SK-N-SH (cell line): ENCODE data around the gene ASIC4. TPM values are rescaled to one million over a fixed set of nuclear protein-coding genes. Genes with fewer than 3 reads are reported as not detected.

Experiments
- CTCF ChIA-PET: fragments of 300-600, 350-600 bp; formaldehyde crosslinking; extraction: SDS; loops from one replicate; lab custom pipeline; 2021; lab: Yijun Ruan, JAX
- POLR2A ChIA-PET: fragments of 350-600 bp; sonication (Branson Sonifier 250); formaldehyde crosslinking; extraction: SDS; loops from one replicate; lab custom pipeline; 2020; ENCODE audit warnings: antibody characterized with exemption, inconsistent platforms; lab: Yijun Ruan, JAX
- DNase-seq: peaks from one replicate; pipeline ENCODE4 v3.0.0; 2012
- H2AFZ ChIP-seq: fragments of 200-600 bp; sonication (generic); 2 replicates; pipeline ENCODE4 v1.8.1; 2016; ENCODE audit warnings: antibody characterized with exemption, mild to moderate bottlenecking, low read depth
- H3F3A ChIP-seq: fragments of 200-600 bp; sonication (generic); replicated peaks from 2 replicates; pipeline ENCODE3; 2016; ENCODE audit warnings: antibody characterized with exemption, mild to moderate bottlenecking; ENCODE audit not compliant: insufficient read depth
- H3K27ac ChIP-seq, 2 experiments: fragments of 200-500 bp in 1 of 2; fragments of 200-600 bp in 1 of 2; sonication (Bioruptor generic) in 1 of 2; sonication (generic), shearing (Covaris generic) in 1 of 2; 2 replicates each; pipeline versions ENCODE4 v1.5.1 to v1.6.1; 2014 to 2016; ENCODE audit warnings: low read depth in 2 of 2, inconsistent platforms in 1 of 2, low read length in 1 of 2, mild to moderate bottlenecking in 1 of 2, mixed read lengths in 1 of 2
- H3K27me3 ChIP-seq: fragments of 200-600 bp; sonication (generic), shearing (Covaris generic); 2 replicates; pipeline ENCODE4 v1.6.1; 2016; ENCODE audit warnings: mixed run types; ENCODE audit not compliant: insufficient read depth
- H3K36me3 ChIP-seq, 2 experiments: fragments of 200-500 bp in 1 of 2; fragments of 200-600 bp in 1 of 2; sonication (Bioruptor generic) in 1 of 2; sonication (generic) in 1 of 2; replicated peaks in 1 of 2; 2 replicates each; pipeline versions ENCODE3 to v1.5.1; 2014 to 2016; ENCODE audit warnings: low read length in 1 of 2, mild to moderate bottlenecking in 1 of 2; ENCODE audit not compliant: insufficient read depth in 2 of 2, control insufficient read depth in 1 of 2
- H3K4me1 ChIP-seq, 2 experiments: fragments of 200-500 bp in 1 of 2; fragments of 200-600 bp in 1 of 2; sonication (Bioruptor generic) in 1 of 2; sonication (generic), shearing (Covaris generic) in 1 of 2; 2 replicates each; pipeline versions ENCODE4 v1.5.1 to v1.6.1; 2014 to 2016; ENCODE audit warnings: low read depth in 1 of 2, low read length in 1 of 2, mixed run types in 1 of 2; ENCODE audit not compliant: insufficient read depth in 2 of 2, control insufficient read depth in 1 of 2
- H3K4me2 ChIP-seq: fragments of 200-600 bp; sonication (generic), shearing (Covaris generic); 2 replicates; pipeline ENCODE4 v1.6.1; 2017; ENCODE audit warnings: mixed run types
- H3K4me3 ChIP-seq, 2 experiments: fragments of 200-500 bp in 1 of 2; fragments of 200-600 bp in 1 of 2; sonication (Bioruptor generic) in 1 of 2; sonication (generic), shearing (Covaris generic) in 1 of 2; 2 replicates each; pipeline versions ENCODE4 v1.5.1 to v1.8.1; 2014 to 2016; ENCODE audit warnings: low read depth in 2 of 2, inconsistent platforms in 1 of 2, low read length in 1 of 2, mild to moderate bottlenecking in 1 of 2, mixed read lengths in 1 of 2, moderate library complexity in 1 of 2
- H3K79me2 ChIP-seq: fragments of 200-600 bp; sonication (generic); 2 replicates; pipeline ENCODE4 v1.8.1; 2017; ENCODE audit warnings: mild to moderate bottlenecking; ENCODE audit not compliant: insufficient read depth
- H3K9ac ChIP-seq: fragments of 200-600 bp; sonication (generic); 2 replicates; pipeline ENCODE4 v1.6.1; 2017; ENCODE audit warnings: mixed run types
- H3K9me2 ChIP-seq: fragments of 200-600 bp; sonication (generic); 2 replicates; pipeline ENCODE4 v1.6.1; 2017; ENCODE audit warnings: mixed run types
- H3K9me3 ChIP-seq: fragments of 200-600 bp; sonication (generic); 2 replicates; pipeline ENCODE4 v1.6.1; 2017; ENCODE audit warnings: mixed run types, mild to moderate bottlenecking, moderate library complexity
- H4K20me1 ChIP-seq: fragments of 200-600 bp; sonication (generic); 2 replicates; pipeline ENCODE4 v1.6.1; 2017; ENCODE audit warnings: mild to moderate bottlenecking, mixed run types; ENCODE audit not compliant: insufficient read depth
- NFIC ChIP-seq: IDR thresholded peaks from 2 replicates; pipeline ENCODE4 v1.4.0; 2012; ENCODE audit warnings: borderline replicate concordance
- POLR2AphosphoS5 ChIP-seq: IDR thresholded peaks from 2 replicates; pipeline ENCODE4 v1.6.1; 2012; ENCODE audit warnings: low read depth, low read length
- RAD21 ChIP-seq: IDR thresholded peaks from 2 replicates; pipeline ENCODE4 v1.6.1; 2012; ENCODE audit warnings: mild to moderate bottlenecking, low read length
- RFX5 ChIP-seq: IDR thresholded peaks from 2 replicates; pipeline ENCODE4 v1.6.1; 2012; ENCODE audit warnings: mild to moderate bottlenecking, improper control_type of control experiment, low read length
- SIN3A ChIP-seq: IDR thresholded peaks from 2 replicates; pipeline ENCODE4 v1.6.1; 2012; ENCODE audit warnings: low read depth, mild to moderate bottlenecking, low read length, moderate library complexity, borderline replicate concordance
- SMC3 ChIP-seq: IDR thresholded peaks from 2 replicates; pipeline ENCODE4 v1.6.1; 2012; ENCODE audit warnings: low read depth, low read length, improper control_type of control experiment
- TAF1 ChIP-seq: IDR thresholded peaks from 2 replicates; pipeline ENCODE4 v1.6.1; 2012; ENCODE audit warnings: low read depth, mild to moderate bottlenecking, low read length, moderate library complexity, borderline replicate concordance
- TCF12 ChIP-seq: IDR thresholded peaks from 2 replicates; pipeline ENCODE4 v1.4.0; 2012
- TEAD4 ChIP-seq: IDR thresholded peaks from 2 replicates; pipeline ENCODE4 v1.4.0; 2012; ENCODE audit warnings: mild to moderate bottlenecking, borderline replicate concordance; ENCODE audit not compliant: insufficient read depth
- YY1 ChIP-seq: IDR thresholded peaks from 2 replicates; pipeline ENCODE4 v1.4.0; 2012; ENCODE audit warnings: low read depth, mild to moderate bottlenecking
- WGBS: methylation state at CpG from one replicate; pipeline ENCODE4 v1.1.6; 2017; ENCODE audit warnings: low lambda C conversion rate; 5-methylcytosine and 5-hydroxymethylcytosine counted together
- polyA plus RNA-seq, 3 experiments: library from polyadenylated mRNA; depleted of rRNA; stranded (reverse); fragments of >200 nt; gene quantifications; 2 replicates each; pipeline ENCODE4 v1.2.3, GENCODE V29; 2012
- TF ChIP-seq, protein P1 (sequence below): IDR thresholded peaks from 2 replicates; pipeline ENCODE4; 2012
- TF ChIP-seq, protein P2 (sequence below): IDR thresholded peaks from 2 replicates; pipeline ENCODE4 v1.4.0; 2012; ENCODE audit warnings: low read depth, borderline replicate concordance
- TF ChIP-seq, protein P3 (sequence below): fragments of 150-350 bp; IDR thresholded peaks from 2 replicates; pipeline ENCODE4 v1.6.1; 2017; ENCODE audit warnings: antibody characterized with exemption, low read length, low read depth, borderline replicate concordance

Gene ASIC4
- polyA plus RNA-seq, 1 of the 3 experiments (the other 2 are of a cell fraction) = 0.05 TPM

DNA sequence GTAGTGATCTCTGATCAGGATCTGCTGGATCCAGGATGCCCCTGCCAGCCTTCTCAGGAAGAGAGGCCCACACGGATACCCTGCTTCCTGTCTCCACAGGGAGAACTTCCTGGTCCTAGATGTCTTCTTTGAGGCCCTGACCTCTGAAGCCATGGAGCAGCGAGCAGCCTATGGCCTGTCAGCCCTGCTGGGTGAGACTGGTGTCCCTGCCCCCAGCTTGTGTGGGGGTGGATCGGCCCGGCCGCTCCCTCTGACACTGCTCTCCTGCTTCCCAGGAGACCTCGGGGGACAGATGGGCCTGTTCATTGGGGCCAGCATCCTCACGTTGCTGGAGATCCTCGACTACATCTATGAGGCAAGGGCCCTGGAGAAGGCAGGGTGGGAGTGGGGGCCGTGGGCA lies 22.7 kb downstream of the ASIC4 start:
- H3K79me2 ChIP-seq = peaks cover under 1% of the 10 kb centered on the region; the same call in 1 of the 2 replicates
- H3F3A ChIP-seq = no peaks in the 10 kb centered on the region
- no peak overlapping the region for H3K9ac ChIP-seq
- peaks cover 9 to 28% of the 10 kb centered on the region in 2 experiments for H3K36me3 ChIP-seq
- H3K4me3 ChIP-seq = no peak overlapping the region
- peaks cover 2 to 12% of the 10 kb centered on the region in 2 experiments; a peak in 2 of 4 replicates for H3K4me1 ChIP-seq
- CTCF ChIA-PET = interaction anchor here (1.0 to 62.1 kb wide), 8 partner anchors 9 to 153 kb away, joined by 3 to 2824 read pairs (median 14); partner anchors contain the start of genes ASIC4 and GMPPA
- WGBS = 89% methylated on average over 6 of the region's 9 CpGs
- TF ChIP-seq TEAD4 = no peak
- TF ChIP-seq NFIC = no peak
- TF ChIP-seq YY1 = no peak
- TF ChIP-seq, protein P1, sequence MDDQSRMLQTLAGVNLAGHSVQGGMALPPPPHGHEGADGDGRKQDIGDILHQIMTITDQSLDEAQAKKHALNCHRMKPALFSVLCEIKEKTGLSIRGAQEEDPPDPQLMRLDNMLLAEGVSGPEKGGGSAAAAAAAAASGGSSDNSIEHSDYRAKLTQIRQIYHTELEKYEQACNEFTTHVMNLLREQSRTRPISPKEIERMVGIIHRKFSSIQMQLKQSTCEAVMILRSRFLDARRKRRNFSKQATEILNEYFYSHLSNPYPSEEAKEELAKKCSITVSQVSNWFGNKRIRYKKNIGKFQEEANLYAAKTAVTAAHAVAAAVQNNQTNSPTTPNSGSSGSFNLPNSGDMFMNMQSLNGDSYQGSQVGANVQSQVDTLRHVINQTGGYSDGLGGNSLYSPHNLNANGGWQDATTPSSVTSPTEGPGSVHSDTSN = no peak
- no peak for TF ChIP-seq TCF12
- TF ChIP-seq, protein P2, sequence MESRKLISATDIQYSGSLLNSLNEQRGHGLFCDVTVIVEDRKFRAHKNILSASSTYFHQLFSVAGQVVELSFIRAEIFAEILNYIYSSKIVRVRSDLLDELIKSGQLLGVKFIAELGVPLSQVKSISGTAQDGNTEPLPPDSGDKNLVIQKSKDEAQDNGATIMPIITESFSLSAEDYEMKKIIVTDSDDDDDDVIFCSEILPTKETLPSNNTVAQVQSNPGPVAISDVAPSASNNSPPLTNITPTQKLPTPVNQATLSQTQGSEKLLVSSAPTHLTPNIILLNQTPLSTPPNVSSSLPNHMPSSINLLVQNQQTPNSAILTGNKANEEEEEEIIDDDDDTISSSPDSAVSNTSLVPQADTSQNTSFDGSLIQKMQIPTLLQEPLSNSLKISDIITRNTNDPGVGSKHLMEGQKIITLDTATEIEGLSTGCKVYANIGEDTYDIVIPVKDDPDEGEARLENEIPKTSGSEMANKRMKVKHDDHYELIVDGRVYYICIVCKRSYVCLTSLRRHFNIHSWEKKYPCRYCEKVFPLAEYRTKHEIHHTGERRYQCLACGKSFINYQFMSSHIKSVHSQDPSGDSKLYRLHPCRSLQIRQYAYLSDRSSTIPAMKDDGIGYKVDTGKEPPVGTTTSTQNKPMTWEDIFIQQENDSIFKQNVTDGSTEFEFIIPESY = no peak
- TF ChIP-seq, protein P3, sequence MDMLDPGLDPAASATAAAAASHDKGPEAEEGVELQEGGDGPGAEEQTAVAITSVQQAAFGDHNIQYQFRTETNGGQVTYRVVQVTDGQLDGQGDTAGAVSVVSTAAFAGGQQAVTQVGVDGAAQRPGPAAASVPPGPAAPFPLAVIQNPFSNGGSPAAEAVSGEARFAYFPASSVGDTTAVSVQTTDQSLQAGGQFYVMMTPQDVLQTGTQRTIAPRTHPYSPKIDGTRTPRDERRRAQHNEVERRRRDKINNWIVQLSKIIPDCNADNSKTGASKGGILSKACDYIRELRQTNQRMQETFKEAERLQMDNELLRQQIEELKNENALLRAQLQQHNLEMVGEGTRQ = no peak
- no peak for TF ChIP-seq RAD21
- TF ChIP-seq SMC3 = no peak
- no peak for TF ChIP-seq SIN3A
- no peak for TF ChIP-seq RFX5
- TF ChIP-seq TAF1 = no peak
- TF ChIP-seq POLR2AphosphoS5 = no peak
- no peak overlapping the region for H2AFZ ChIP-seq
- POLR2A ChIA-PET = no interaction called here
- no peaks in the 10 kb centered on the region for H3K9me3 ChIP-seq
- no peaks in the 10 kb centered on the region for H3K27me3 ChIP-seq
- H3K4me2 ChIP-seq = no peak overlapping the region
- no peaks in the 10 kb centered on the region for H3K9me2 ChIP-seq
- DNase-seq = no peak
- H3K27ac ChIP-seq = no peak overlapping the region
- H4K20me1 ChIP-seq = peaks cover 12% of the 10 kb centered on the region
